HFFc6 (cell line): ENCODE results near the gene GDAP2. TPM values are rescaled to one million over a fixed set of nuclear protein-coding genes. Genes with fewer than 3 reads are reported as not detected.

Source experiments
- DNase-seq: peaks from one replicate; pipeline ENCODE4 v3.0.0-alpha.2; 2018
- H3K27ac Mint-ChIP-seq: 2 replicates; pipeline ENCODE4 v1.8.0; 2020; ENCODE audit warnings: mild to moderate bottlenecking, mixed read lengths
- H3K27me3 Mint-ChIP-seq: 2 replicates; pipeline ENCODE4 v1.8.0; 2021; ENCODE audit warnings: mild to moderate bottlenecking, moderate library complexity, mixed read lengths; ENCODE audit not compliant: insufficient read depth
- H3K36me3 Mint-ChIP-seq: 2 replicates; pipeline ENCODE4 v1.8.0; 2021; ENCODE audit warnings: low read depth, mixed read lengths
- H3K4me1 Mint-ChIP-seq: 2 replicates; pipeline ENCODE4 v1.8.0; 2020; ENCODE audit warnings: low read depth, mixed read lengths
- H3K4me3 Mint-ChIP-seq: 2 replicates; pipeline ENCODE4 v1.8.0; 2020; ENCODE audit warnings: mild to moderate bottlenecking, moderate library complexity, mixed read lengths
- H3K9me3 Mint-ChIP-seq: 2 replicates; pipeline ENCODE4 v1.8.0; 2020; ENCODE audit warnings: mild to moderate bottlenecking, mixed read lengths
- CTCF ChIP-seq: fragments of 200-600 bp; sonication (generic); IDR thresholded peaks from 2 replicates; pipeline ENCODE4 v1.5.0; 2021; ENCODE audit warnings: antibody characterized with exemption, mild to moderate bottlenecking
- total RNA-seq, 6 experiments: library from RNA; stranded (reverse); fragmentation: NEBNext Ultra II Directional; extraction: Animal tissue kit (Norgen Biotek cat#: 25700); gene quantifications; 2 replicates in 1 of 6; 3 replicates in 5 of 6; pipeline ENCODE4 v1.2.3, GENCODE V29; 2021

GDAP2 gene
- total RNA-seq, 6 experiments from 2014 or later = 21.6 to 29.8 (median 27.1) TPM

DNA sequence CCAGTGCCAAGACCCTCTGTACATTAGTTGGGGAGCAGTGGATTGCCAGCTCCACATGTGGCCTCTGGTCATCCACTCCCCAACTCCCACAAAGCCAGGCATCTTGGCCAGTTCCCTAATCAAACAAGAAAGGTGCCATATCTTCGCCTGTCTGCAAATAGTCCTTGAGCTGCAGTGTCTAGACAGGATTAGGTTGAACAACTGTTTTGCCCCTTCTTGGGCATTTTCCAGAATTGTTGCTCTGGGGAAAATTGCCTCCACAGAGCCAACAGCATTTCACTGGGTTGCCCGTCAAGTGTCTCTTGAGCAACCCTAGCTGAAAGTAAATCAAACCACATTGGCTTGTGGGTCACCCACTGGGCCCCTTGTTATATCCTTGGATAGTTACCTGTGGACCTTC lies 109.3 kb downstream of the GDAP2 start:
- H3K36me3 Mint-ChIP-seq = 0 out of 2 replicates have a peak, but pooled peaks cover 5% of the 10 kb centered on the region
- H3K27ac Mint-ChIP-seq = no peak overlapping the region
- H3K4me3 Mint-ChIP-seq = no peak overlapping the region
- H3K9me3 Mint-ChIP-seq = no peaks in the 10 kb centered on the region
- peaks cover 5% of the 10 kb centered on the region for H3K27me3 Mint-ChIP-seq
- no peak for DNase-seq
- no peak for TF ChIP-seq CTCF
- H3K4me1 Mint-ChIP-seq = peaks cover 71% of the 10 kb centered on the region

GRCh38 chr1:117819301-117819700 lies 110.1 kb downstream of the GDAP2 start:
- no peaks in the 10 kb centered on the region for H3K9me3 Mint-ChIP-seq
- H3K36me3 Mint-ChIP-seq = 0 out of 2 replicates have a peak, but pooled peaks cover 5% of the 10 kb centered on the region
- H3K4me1 Mint-ChIP-seq = peaks cover 71% of the 10 kb centered on the region
- no peak for DNase-seq
- H3K27me3 Mint-ChIP-seq = peaks cover 5% of the 10 kb centered on the region
- no peak overlapping the region for H3K4me3 Mint-ChIP-seq
- H3K27ac Mint-ChIP-seq = no peak overlapping the region
- TF ChIP-seq CTCF = peak; percentile 2; the same call in 1 of the 2 replicates

DNA sequence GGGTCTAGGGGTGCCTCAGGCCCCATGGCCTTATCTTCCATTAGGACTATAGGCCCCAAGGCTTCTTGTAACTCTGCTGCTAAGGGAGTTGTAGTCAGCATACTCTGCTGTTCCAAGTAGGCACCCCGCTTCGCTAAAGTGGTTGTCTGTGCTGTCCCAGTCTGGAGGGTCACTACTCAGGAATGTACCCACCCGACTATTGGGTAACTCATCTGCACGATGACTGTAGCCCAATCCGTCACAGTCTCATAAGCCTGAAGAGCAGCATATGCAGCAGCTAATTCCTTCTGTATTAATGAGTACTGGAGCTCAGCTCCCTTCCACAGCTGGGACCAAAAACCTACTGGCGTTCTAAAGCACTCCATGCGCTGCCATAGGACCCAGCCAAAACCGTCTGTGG lies 111.0 kb downstream of the GDAP2 start:
- Mint-ChIP-seq H3K9me3 (no peaks in the 10 kb centered on the region), H3K4me1 (peaks cover 74% of the 10 kb centered on the region), H3K27me3 (peaks cover 5% of the 10 kb centered on the region), H3K36me3 (0 out of 2 replicates have a peak, but pooled peaks cover 5% of the 10 kb centered on the region), H3K4me3 (no peak overlapping the region), H3K27ac (peak overlapping the region; percentile 38)
- peak; percentile 58 for DNase-seq
- no peak for TF ChIP-seq CTCF

- TF ChIP-seq CTCF = no peak
- H3K9me3 Mint-ChIP-seq = no peaks in the 10 kb centered on the region
- no peak for DNase-seq
- H3K4me3 Mint-ChIP-seq = no peak overlapping the region
- H3K27me3 Mint-ChIP-seq = peaks cover 5% of the 10 kb centered on the region
- peaks cover 74% of the 10 kb centered on the region for H3K4me1 Mint-ChIP-seq
- no peaks in the 10 kb centered on the region for H3K36me3 Mint-ChIP-seq
- no peak overlapping the region for H3K27ac Mint-ChIP-seq
These were observed 111.8 kb downstream of the GDAP2 start for GRCh38 chr1:117817629-117818028.

GRCh38 chr1:117815926-117816325 lies 113.5 kb downstream of the GDAP2 start:
- Mint-ChIP-seq H3K27me3 (peaks cover 6% of the 10 kb centered on the region), H3K4me1 (peaks cover 65% of the 10 kb centered on the region), H3K27ac (no peak overlapping the region), H3K4me3 (no peak overlapping the region), H3K36me3 (no peaks in the 10 kb centered on the region), H3K9me3 (no peaks in the 10 kb centered on the region)
- DNase-seq = no peak
- TF ChIP-seq CTCF = peak; percentile 47
